Ovary (tissue), 3 donors: Measurements from ENCODE around the gene C1S.

Experiments used
- CTCF ChIP-seq, 3 donors: fragments of 450-650 bp in 2 of 3; fragments of 200-600 bp in 1 of 3; IDR thresholded peaks; one replicate each; pipeline versions ENCODE4 v1.5.1 to v1.8.0; 2016 to 2022; ENCODE audit warnings: antibody characterized with exemption in 3 of 3, mild to moderate bottlenecking in 1 of 3
- EP300 ChIP-seq: sonication (generic); formaldehyde crosslinking; IDR thresholded peaks from one replicate; pipeline ENCODE4 v1.6.1; 2017; ENCODE audit warnings: antibody characterized with exemption
- POLR2A ChIP-seq: fragments of 450-650 bp; IDR thresholded peaks from one replicate; pipeline ENCODE4 v1.6.1; 2017; ENCODE audit warnings: antibody characterized with exemption, mild to moderate bottlenecking, moderate library complexity
- donor health status: DM: no; HTN: no; CAD: no.

- no peak for TF ChIP-seq CTCF (IDR thresholded peaks at IDR 0.05)
- TF ChIP-seq POLR2A, result no peak
- no peak for TF ChIP-seq EP300
Measured at GRCh38 chr12:7061138-7061537, 620 bp downstream of the C1S start.
